Left colon (tissue), 2 donors: ENCODE measurements around the gene KCNA2. TPM values are rescaled to one million over a fixed set of nuclear protein-coding genes. Genes with fewer than 3 reads are reported as not detected.
A peak's percentile ranks its signal among the peaks of the same experiment; 100 is the strongest.

Experiments used
- ATAC-seq: fragments of 200-7000 bp; cut with Tn5 transposase; one replicate; pipeline ENCODE4 v1.9.1; 2020; ENCODE audit warnings: mild to moderate bottlenecking, moderate library complexity
- DNase-seq, 2 donors: peaks; one replicate each; pipeline ENCODE4 v3.0.0-alpha.2; 2020
- intact Hi-C, 2 donors: fragments of 100-400 bp; cut with DNase I in 1 of 2; cut with micrococcal nuclease in 1 of 2; formaldehyde crosslinking; loops; one replicate each; pipeline versions ENCODE4 v1.11.2 to v1.14.0; 2022; cut with DNase I, micrococcal nuclease
- long read RNA-seq: library from polyadenylated mRNA; unstranded; transcript quantifications from one replicate; pipeline ENCODE4 v2.0.0, GENCODE V29; 2021
- total RNA-seq, 2 donors: library from RNA; stranded (reverse); fragmentation: NEBNext Ultra II Directional; extraction: Animal tissue kit (Norgen Biotek cat#: 25700); gene quantifications; one replicate each; pipeline ENCODE4 v1.2.1, GENCODE V29; 2021
- donor health status: DM: no; HTN: no; CAD: no.
- donor health status: DM: yes; HTN: yes; CAD: no.

KCNA2 gene
- 1 to 10 TPM in 1 of 2 donors, under 1 TPM in 1; 0.27 to 1.0 TPM for total RNA-seq
- long read RNA-seq: 0 reads

DNA sequence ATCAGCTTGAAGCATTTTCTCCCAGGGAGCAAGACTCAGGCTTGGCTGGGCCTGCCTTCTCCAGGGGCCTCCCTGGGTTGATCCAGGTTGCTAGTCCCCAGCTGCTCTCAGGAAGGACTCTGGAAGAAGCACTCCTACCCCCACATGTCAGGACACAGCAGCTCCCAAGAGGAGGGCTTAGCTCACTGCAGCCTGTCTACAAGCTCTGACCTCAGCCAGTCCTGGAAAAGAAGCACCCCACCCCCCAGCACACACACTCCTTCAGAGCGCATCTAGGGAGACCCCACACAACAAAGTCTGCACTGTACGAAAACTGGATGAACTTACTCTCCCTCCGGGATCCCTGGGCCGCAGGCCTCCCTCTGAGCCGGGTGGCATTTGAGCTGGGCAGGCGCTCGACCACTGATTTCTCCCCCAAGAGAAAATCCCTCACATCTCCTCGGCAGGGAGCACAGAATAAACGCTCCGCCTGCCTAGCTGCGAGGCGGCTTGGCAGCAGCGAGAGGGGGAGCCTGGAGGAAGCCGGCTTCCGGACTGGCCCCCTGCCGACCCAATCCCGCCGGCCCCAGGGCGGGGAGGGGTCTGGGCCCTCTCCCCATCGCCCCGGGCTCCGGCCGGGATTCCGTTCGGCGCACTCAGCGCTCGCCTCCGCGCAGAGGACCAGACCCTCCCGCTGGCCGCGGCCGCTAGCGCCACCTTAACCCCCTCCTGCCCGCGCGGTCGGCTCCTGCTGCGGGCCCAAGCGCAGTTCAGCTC lies at the start of gene KCNA2:
Gene KCNA2, minus strand, starts transcription at position 458 of the 756 bp plus-strand sequence. CDS start 1,576 bp downstream, outside the sequence.
- DNase-seq: no peak
- no peak for ATAC-seq
- intact Hi-C loops: no loop called here

DNA sequence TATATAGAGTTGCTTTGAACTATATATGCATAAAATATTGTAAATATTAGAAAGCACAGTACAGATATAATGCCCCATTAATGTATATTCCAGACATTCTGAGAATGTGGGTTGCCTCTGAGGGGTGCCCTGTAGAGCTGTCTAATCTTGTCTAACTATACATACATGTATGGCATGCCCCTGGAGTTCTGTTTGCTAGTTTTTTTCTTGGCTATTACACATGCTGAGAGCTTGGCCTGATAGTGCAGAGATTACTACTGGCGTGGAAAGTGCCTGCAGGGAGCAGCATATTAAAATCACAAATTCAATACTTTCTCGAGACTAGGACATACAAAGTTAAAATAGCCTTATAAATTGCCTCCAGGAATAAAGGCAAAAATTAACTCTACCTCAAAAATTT lies 44.5 kb upstream of the KCNA2 start:
- intact Hi-C loops: no loop called here
- DNase-seq: no peak
- no peak for ATAC-seq

GRCh38 chr1:110648417-110648816 lies 42.3 kb upstream of the KCNA2 start:
- no peak for DNase-seq
- intact Hi-C loops: no loop called here
- ATAC-seq: no peak

- no peak for ATAC-seq
- DNase-seq: no peak
- intact Hi-C loops: no loop called here
These were observed 41.2 kb upstream of the KCNA2 start for GRCh38 chr1:110647254-110647891.

DNA sequence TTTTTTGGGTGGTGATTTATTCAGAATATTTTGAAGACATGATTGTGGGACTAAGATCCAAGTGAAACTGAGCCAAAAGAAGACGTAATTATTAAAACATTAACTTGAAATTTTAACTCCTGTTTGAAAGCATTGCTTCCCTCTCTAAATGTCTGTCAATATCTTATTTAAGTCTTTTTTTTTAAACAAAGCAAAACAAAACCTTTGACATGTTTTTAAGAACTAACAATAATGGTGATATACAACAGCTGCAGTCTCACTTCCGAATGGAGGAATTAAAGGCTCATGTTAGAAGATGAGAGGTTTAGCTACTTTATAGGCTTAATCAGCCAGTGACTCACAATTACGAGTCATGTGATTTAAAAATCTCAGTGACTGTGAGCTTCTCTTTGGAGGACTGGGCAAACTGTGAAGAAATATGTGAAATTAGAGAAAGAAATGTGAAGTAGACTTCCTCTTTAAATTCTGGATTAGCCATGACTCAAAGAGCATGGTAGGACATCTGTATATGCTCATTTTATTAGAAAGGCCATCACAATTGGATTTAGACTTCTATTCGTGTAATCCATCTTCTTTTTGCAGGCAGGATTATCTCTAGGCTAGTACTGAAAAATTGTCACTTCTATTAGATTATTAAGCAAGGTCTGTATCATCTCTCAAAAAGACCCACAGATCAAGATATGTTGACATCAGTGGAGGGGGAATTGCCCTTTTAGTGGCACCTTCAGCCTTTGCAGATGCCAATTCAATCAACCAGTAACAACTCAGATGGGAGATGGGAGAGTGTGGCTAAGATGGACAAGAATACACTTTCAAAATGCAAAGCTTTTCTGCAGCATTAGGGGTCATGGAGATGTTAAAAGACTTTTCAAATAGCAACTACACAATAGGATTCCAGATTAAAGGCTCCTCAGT lies 39.9 kb upstream of the KCNA2 start:
- ATAC-seq (no peak), DNase-seq (no peak)
- intact Hi-C loops: no loop called here

DNA sequence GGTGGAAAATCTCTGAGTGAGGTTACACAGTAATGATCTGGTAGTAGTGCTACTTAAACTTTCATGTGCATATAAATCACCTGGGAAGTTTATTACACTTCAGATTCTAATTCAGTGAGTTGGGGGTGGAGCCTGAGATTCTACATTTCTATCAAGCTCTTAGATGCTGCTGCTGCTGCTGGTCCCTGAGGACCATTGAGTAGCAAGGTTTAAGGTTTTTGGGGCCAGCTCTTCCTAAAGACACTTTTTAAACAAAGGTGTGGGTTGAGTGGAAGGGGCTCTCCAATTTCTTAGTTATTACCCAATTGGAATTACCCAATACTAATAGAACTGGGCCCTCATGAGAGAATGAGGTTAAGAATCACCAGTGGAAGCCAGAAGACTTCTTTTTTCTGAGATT lies 39.1 kb upstream of the KCNA2 start:
- ATAC-seq (no peak), DNase-seq (no peak)
- intact Hi-C loops: no loop called here

DNA sequence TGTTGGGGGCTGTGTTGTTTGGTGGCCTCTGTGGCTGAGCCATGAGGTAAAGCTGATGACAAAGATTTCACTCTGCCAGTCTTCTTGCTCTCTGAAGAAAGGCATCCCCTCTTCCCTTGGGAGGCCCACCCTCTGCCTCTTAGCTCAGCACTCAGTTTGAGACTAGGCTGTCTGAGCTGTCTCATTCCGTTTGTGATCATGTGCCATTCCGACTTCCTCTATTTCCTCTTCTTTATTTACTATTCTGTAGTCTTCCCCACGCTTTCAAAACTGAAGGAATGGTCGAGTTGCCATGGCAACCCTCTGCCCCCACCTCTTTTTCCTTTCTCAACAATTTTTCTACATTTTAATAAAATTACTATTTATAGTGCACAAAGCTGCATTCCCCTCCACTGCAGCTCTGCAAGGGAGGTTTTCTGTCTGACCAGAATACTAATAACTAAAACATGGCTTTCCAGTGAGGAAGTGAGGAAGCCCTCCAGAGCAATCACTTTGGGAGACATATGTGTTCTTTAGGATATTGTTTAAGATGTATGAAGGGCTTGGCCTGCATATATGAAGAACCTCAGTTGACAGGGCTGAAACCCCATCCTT lies 37.8 kb upstream of the KCNA2 start:
- no peak for ATAC-seq
- intact Hi-C loops: no loop called here
- DNase-seq: no peak

GRCh38 chr1:110639724-110640386 lies 33.7 kb upstream of the KCNA2 start:
- no peak for ATAC-seq
- DNase-seq: no peak
- intact Hi-C loops: no loop called here

DNA sequence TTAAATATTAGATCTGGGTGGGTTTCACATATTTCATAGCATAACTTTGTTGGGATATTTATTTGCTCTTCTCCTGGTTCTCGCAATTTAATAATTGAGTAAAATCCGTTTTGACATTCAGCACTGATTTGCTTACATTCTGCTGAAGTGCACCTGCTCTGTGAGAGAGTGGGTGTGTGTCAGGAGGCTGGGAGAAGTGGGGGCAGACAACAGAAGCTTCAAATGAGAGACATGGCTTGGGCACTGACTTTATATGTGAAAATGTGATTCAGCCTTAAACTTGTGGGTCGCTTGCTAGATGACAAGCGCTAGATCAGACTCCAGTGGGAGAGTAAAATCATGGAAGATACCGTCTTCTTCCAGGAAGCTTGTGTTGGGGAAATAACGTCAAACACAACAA lies 32.4 kb upstream of the KCNA2 start:
- ATAC-seq (no peak), DNase-seq (no peak)
- intact Hi-C loops: no loop called here

GRCh38 chr1:110638058-110638457 lies 31.9 kb upstream of the KCNA2 start:
- no peak for ATAC-seq
- DNase-seq: no peak
- intact Hi-C loops: no loop called here

- intact Hi-C loops: no loop called here
- ATAC-seq: no peak
- no peak for DNase-seq
These were observed 31.3 kb upstream of the KCNA2 start for GRCh38 chr1:110637475-110637874.

GRCh38 chr1:110636149-110636935 lies 30.2 kb upstream of the KCNA2 start:
- DNase-seq: no peak
- no peak for ATAC-seq
- intact Hi-C loops: no loop called here

DNA sequence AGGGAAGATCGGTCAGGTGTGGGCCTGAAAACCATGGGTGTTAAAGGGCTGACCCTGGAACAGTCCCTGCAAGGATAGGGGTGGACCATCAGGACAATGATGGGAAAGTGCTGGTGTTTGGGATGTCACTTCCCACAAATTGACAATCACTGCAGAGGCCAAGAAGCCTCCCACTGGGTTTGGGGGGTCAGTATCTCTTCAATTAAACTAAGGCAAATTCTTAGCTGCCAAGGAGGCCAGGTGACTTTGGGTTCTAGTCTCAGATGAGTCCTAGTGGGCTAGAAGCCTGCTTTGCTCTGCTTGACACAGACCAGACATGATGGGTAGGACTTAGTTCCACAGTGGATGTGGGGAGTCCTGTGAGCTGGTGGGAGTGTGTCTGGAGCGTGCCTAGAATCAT lies 29.3 kb upstream of the KCNA2 start:
- no peak for DNase-seq
- ATAC-seq: no peak
- intact Hi-C loops: no loop called here

- DNase-seq (peak; percentile 62 to 72), ATAC-seq (peak; percentile 46)
- intact Hi-C loops: loop anchor here in 1 of 2 donors (5.0 kb wide), 1 partner anchor 148 kb away; no protein-coding TSS in a partner anchor
These were observed 28.5 kb upstream of the KCNA2 start for GRCh38 chr1:110634455-110635311.

DNA sequence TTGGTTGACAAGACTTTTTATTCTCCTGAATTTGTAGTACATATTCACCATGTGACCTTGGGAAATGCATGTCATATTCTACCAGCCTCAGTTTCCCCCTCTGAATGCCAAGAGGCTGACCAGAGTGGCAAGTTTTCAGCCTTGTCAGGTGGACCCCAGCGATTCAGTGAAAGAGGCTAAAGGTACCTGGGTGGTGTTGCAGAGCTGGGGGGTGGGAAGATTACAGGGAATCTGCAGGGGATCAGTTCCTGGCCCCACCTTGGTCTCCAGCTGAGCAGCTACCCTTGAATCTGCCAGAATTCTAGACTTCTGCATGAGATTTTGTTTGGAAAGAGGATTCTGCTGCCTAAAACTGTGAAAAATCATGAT lies 27.9 kb upstream of the KCNA2 start:
- no peak for DNase-seq
- no peak for ATAC-seq
- intact Hi-C loops: loop anchor here in 1 of 2 donors (5.0 kb wide), 1 partner anchor 148 kb away; no protein-coding TSS in a partner anchor

GRCh38 chr1:110633646-110634030 lies 27.5 kb upstream of the KCNA2 start:
- intact Hi-C loops: loop anchor here in 1 of 2 donors (5.0 kb wide), 1 partner anchor 149 kb away; no protein-coding TSS in a partner anchor
- DNase-seq (no peak), ATAC-seq (no peak)
